ENCODE data around the gene SEPTIN1. TPM values are rescaled to one million over a fixed set of nuclear protein-coding genes. Genes with fewer than 3 reads are reported as not detected.

The SEPTIN1 gene
- total and polyA plus RNA-seq, 2 of the 4 experiments (the other 2 are of a cell fraction) = 0.24 TPM; not detected in 1

DNA sequence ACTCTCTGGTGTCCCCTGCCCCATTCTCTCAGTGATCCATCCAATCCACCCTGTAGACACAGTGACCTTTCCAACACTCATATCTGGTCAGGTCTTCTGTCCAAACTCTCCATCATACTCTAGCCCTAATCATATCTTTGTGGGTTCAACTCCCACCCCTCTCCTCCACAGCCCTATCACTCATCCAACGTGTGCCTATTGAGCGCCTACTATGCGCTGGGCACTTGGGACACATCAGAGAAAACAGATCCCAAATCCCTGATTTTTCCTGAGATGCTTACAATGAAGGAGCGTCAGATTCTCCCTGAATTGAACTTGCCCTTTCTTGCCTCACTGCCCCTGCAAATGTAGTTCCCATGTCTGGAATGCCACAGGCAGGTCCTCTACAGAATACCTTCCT is 45.7 kb upstream of the SEPTIN1 start:
- no TSS peak for BruUV-seq (replicated peaks)
- Histone ChIP-seq H3K9me1 (ENCODE audit: insufficient read depth, low read length) (peaks cover 6% of the 10 kb centered on the region), H3K4ac (ENCODE audit: low read depth, low read length) (no peak overlapping the region), H2BK5ac (ENCODE audit: low read depth, low read length, poor library complexity, severe bottlenecking) (no peak overlapping the region), H4K91ac (ENCODE audit: insufficient read depth, low read depth, low read length) (no peak overlapping the region), H2AK9ac (replicated peaks; ENCODE audit: low read depth, low read length, poor library complexity) (no peak overlapping the region), H2AFZ (replicated peaks; ENCODE audit: low read length, poor library complexity) (no peak overlapping the region), H4K5ac (ENCODE audit: low read depth, low read length) (no peak overlapping the region), H3K18ac (ENCODE audit: low read depth, low read length) (no peak overlapping the region), H3K56ac (ENCODE audit: extremely low read depth, insufficient read depth, low read length) (no peak overlapping the region), H2BK15ac (ENCODE audit: low read depth, low read length) (no peak overlapping the region), H2BK120ac (ENCODE audit: low read depth, low read length) (no peak overlapping the region), H3K4me1 (ENCODE audit: control insufficient read depth, insufficient read depth, low read length) (peaks cover 3% of the 10 kb centered on the region; the same call in 1 of the 2 replicates), H3K14ac (replicated peaks; ENCODE audit: low read depth, low read length) (no peak overlapping the region), H4K8ac (ENCODE audit: low read depth in 2 of 2, low read length in 2 of 2) (no peak overlapping the region), H3K36me3 (ENCODE audit: control insufficient read depth, insufficient read depth, low read length) (peaks cover 19% of the 10 kb centered on the region), H3K4me3 (ENCODE audit: insufficient read depth, low read depth, low read length) (no peak overlapping the region), H2AK5ac (ENCODE audit: low read depth, low read length) (no peak overlapping the region), H3K4me2 (ENCODE audit: low read depth, low read length) (no peak overlapping the region), H2BK20ac (ENCODE audit: low read depth, low read length) (no peak overlapping the region), H3K27ac (ENCODE audit: insufficient read depth, low read length) (no peak overlapping the region), H3K27me3 (ENCODE audit: control insufficient read depth, insufficient read depth, low read length) (no peaks in the 10 kb centered on the region), H3K23ac (ENCODE audit: low read depth, low read length) (no peak overlapping the region), H4K20me1 (ENCODE audit: insufficient read depth, low read length) (no peaks in the 10 kb centered on the region; the same call in 1 of the 2 replicates), H3K9me3 (ENCODE audit: control insufficient read depth, insufficient read depth, low read length) (no peaks in the 10 kb centered on the region), H3K9ac (ENCODE audit: low read depth, low read length) (no peak overlapping the region), H3K79me1 (ENCODE audit: low read depth in 1 of 2, low read length in 2 of 2) (peaks cover 15 to 19% of the 10 kb centered on the region in 2 experiments)
- TF ChIP-seq SMC3 (IDR thresholded peaks at IDR 0.05; ENCODE audit: low read depth, low read length) (no peak), CEBPB (IDR thresholded peaks at IDR 0.05; ENCODE audit: low read depth, low read length) (no peak), MXI1 (IDR thresholded peaks at IDR 0.05; ENCODE audit: borderline replicate concordance, low read depth, low read length) (no peak), MAFK (IDR thresholded peaks at IDR 0.05; ENCODE audit: low read depth, low read length) (no peak), NFE2L2 (IDR thresholded peaks at IDR 0.05; ENCODE audit: low read depth, low read length) (no peak), CHD1 (IDR thresholded peaks at IDR 0.05; ENCODE audit: low read depth, low read length) (no peak), FOS (IDR thresholded peaks at IDR 0.05; ENCODE audit: low read depth, low read length) (no peak), BHLHE40 (IDR thresholded peaks at IDR 0.05; ENCODE audit: low read depth, low read length) (no peak)
- TF ChIP-seq, protein P1, sequence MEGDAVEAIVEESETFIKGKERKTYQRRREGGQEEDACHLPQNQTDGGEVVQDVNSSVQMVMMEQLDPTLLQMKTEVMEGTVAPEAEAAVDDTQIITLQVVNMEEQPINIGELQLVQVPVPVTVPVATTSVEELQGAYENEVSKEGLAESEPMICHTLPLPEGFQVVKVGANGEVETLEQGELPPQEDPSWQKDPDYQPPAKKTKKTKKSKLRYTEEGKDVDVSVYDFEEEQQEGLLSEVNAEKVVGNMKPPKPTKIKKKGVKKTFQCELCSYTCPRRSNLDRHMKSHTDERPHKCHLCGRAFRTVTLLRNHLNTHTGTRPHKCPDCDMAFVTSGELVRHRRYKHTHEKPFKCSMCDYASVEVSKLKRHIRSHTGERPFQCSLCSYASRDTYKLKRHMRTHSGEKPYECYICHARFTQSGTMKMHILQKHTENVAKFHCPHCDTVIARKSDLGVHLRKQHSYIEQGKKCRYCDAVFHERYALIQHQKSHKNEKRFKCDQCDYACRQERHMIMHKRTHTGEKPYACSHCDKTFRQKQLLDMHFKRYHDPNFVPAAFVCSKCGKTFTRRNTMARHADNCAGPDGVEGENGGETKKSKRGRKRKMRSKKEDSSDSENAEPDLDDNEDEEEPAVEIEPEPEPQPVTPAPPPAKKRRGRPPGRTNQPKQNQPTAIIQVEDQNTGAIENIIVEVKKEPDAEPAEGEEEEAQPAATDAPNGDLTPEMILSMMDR (conservative IDR thresholded peaks at IDR 0.05; ENCODE audit: low read depth, low read length) = no peak
- TF ChIP-seq, protein P2, sequence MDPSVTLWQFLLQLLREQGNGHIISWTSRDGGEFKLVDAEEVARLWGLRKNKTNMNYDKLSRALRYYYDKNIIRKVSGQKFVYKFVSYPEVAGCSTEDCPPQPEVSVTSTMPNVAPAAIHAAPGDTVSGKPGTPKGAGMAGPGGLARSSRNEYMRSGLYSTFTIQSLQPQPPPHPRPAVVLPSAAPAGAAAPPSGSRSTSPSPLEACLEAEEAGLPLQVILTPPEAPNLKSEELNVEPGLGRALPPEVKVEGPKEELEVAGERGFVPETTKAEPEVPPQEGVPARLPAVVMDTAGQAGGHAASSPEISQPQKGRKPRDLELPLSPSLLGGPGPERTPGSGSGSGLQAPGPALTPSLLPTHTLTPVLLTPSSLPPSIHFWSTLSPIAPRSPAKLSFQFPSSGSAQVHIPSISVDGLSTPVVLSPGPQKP (IDR thresholded peaks at IDR 0.05; ENCODE audit: borderline replicate concordance, low read depth, low read length) = no peak
- intact Hi-C loops (cut with micrococcal nuclease) (no loop called here), dilution Hi-C loops (cut with HindIII; ENCODE audit: low sequenced_read_pairs, unreplicated experiment) (no loop called here), in situ Hi-C loops (cut with MboI; ENCODE audit: low sequenced_read_pairs) (no loop called here)
- DNase-seq = no peak
- CTCF ChIA-PET = interaction anchor here (0.7 kb wide), 1 partner anchor 9 kb away, joined by 3 read pairs; no protein-coding TSS in a partner anchor
- POLR2A ChIA-PET (ENCODE audit: unreplicated experiment) = interaction anchor here (0.6 kb wide), 1 partner anchor 24 kb away, joined by 7 read pairs; no protein-coding TSS in a partner anchor
- 95% methylated on average over 3 of the region's 4 CpGs; no CpG with 5 or more reads in 1 of the 2 experiments for WGBS, 2 experiments (ENCODE audit: extremely low coverage in 2 of 2, insufficient read length in 1 of 2)
- ATAC-seq (ENCODE audit: low read depth) = no peak

Measured in IMR-90 (cell line).